Omental fat pad (tissue), 4 donors: Measurements from ENCODE around the gene THOC5. TPM values are rescaled to one million over a fixed set of nuclear protein-coding genes. Genes with fewer than 3 reads are reported as not detected.

Experiments
- ATAC-seq: fragments of 150-250 bp; one replicate; pipeline ENCODE4 v1.9.1; 2016; ENCODE audit warnings: mild to moderate bottlenecking, moderate library complexity; ENCODE audit not compliant: low FRiP score
- DNase-seq: peaks from one replicate; pipeline ENCODE4 v3.0.0-alpha.2; 2019; ENCODE audit warnings: low spot score
- total RNA-seq, 4 donors: library from RNA; depleted of rRNA; stranded (reverse); fragments of >200 nt; gene quantifications; one replicate each; pipeline ENCODE4 v1.1.0, GENCODE V29; 2016
- TF ChIP-seq, protein P1 (sequence below), 3 donors: fragments of 450-650 bp; IDR thresholded peaks; one replicate each; pipeline ENCODE4 v1.5.1; 2016 to 2017; ENCODE audit warnings: antibody characterized with exemption in 3 of 3, mild to moderate bottlenecking in 3 of 3, moderate library complexity in 2 of 3

The THOC5 gene
- total RNA-seq, 4 donors from 2014 or later, result 21.0 to 54.2 (median 29.4) TPM

DNA sequence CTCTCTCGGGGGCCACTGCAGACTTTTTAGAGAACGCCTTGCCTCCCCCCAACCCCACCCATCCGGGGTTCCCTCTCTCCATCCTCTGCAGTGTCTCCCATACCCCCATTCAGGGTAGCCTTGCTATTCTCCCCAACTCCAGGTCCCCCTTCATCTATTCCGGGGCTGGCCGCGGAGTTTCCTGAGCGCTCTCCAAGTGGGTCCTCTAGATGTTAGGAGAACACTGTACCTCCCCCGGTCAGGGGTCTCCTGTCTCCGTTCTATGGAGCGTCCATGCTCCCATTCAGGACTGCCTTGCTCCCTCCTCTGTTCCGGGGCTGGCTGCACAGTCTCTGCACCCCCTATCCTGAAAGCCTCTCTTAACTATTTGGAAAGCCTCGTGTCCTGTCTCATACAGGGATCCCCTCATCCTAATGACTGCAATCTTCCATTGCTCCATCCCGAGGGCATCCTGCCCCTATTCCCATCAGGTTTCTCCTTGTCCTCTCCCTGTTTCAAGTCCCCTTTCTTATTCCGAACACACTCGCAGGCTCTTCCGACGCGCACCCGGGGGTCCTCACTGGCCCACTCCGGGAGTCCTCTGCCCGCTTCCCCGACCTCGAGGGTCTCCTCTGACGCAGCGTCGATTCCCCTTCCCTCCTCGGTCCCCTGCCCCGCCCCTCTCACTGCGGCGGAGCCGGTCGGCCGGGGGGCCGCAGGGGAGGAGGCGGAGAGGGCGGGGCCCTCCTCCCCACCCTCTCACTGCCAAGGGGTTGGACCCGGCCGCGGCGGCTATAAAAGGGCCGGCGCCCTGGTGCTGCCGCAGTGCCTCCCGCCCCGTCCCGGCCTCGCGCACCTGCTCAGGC is 73.9 kb downstream of the THOC5 start, which contains the start of gene NEFH:
TSS of gene NEFH (plus strand) at position 802 of the 845 bp plus-strand sequence. CDS start 45 bp downstream, outside the sequence.
- DNase-seq, result no peak
- TF ChIP-seq, protein P1, sequence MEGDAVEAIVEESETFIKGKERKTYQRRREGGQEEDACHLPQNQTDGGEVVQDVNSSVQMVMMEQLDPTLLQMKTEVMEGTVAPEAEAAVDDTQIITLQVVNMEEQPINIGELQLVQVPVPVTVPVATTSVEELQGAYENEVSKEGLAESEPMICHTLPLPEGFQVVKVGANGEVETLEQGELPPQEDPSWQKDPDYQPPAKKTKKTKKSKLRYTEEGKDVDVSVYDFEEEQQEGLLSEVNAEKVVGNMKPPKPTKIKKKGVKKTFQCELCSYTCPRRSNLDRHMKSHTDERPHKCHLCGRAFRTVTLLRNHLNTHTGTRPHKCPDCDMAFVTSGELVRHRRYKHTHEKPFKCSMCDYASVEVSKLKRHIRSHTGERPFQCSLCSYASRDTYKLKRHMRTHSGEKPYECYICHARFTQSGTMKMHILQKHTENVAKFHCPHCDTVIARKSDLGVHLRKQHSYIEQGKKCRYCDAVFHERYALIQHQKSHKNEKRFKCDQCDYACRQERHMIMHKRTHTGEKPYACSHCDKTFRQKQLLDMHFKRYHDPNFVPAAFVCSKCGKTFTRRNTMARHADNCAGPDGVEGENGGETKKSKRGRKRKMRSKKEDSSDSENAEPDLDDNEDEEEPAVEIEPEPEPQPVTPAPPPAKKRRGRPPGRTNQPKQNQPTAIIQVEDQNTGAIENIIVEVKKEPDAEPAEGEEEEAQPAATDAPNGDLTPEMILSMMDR (IDR thresholded peaks at IDR 0.05), result no peak
- ATAC-seq, result no peak

DNA sequence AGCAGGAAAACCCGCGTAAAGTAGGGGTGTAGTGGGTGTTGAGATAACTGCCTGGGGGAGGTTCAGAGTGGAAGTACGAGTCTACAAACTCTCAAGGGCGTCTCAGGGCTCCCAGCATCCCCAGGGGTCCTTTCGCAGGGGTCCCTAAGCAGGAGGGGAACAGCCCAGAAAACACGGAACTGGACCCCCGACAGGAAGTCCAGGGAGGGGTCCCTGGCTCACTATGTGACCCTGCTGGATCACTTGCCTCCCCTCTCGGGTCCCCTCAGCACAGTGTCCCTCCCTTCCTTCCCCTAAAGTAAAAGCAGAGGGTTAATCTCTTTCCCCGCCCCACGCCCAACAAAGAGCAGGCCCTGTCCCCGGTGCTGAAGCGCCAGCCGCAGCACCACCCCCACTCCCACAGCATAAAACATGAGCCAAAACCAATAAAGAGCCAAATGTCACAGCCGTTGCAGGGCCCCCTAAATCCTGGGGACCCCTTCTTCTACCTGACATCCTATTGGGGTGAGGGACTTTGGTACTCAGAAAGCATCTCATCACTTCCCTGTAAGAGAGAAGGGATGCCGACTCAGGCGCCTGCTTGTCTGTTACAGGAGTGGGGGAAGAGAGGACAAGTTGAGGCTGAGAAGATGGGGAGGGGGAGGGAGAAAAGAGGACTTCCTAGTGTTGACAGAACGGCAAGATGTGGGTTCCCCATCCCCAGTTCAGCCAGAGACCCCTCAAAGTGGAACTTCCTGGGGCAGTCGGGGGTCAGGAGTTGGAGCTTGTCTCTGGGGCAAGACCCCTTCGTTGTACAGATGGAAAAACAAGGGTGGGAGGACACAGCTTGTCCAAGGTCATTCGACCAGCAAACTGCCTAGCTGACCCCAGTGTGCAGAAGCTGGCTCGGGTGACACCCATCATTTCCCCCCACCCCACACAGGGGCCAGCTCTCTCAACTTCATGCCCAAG is 75.0 kb downstream of the THOC5 start:
- ATAC-seq (no peak), DNase-seq (no peak)
- TF ChIP-seq, protein P1 (IDR thresholded peaks at IDR 0.05), result no peak

DNA sequence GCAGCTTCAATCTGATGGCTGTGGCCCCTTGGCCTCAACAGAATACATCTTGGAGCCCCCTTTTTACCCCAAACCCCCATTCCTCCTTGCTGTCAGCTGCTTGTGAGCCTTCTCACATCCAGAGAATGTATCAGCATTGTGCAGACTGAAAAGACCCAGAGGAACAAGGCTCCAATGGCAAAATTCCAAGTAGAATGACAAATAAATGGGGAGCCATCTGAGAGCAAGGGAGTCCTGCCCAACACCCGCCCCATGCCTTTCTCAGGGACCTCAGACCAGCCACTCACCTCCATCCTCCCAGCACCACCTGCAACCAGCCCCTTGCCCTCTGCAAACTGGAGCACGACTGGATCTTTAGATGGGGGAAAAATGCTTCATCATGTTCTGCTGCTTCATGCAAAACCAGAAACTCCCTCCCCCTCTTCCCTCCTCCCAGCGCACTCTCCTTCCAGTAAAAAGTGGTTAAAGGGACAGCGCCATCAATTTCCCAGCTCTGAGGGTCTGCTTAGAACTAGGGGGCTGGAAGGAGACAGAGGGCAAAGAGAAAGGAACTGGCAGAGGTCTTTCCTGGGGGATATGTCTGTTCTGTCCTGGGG is 75.7 kb downstream of the THOC5 start:
- TF ChIP-seq, protein P1 (IDR thresholded peaks at IDR 0.05), result no peak
- DNase-seq (no peak), ATAC-seq (no peak)

DNA sequence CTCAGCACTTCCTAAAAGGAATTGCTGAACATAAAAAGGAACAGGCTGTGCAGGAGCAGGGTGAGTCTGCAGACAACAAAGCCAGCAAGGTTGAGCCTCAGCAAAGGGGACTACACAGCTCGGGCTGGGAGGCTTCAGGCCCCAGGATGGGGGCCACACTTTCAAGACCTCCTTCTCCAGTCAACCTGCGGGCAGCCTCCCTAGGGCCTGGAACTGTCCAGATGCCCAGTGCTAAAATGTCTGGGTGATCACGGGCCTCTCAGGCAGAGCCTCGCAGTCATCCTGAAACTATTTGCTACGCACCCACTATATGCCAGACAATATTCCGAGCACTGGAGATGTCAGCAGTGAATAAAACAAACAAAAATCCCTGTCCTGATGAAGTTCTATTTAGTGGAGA is 77.4 kb downstream of the THOC5 start:
- DNase-seq (no peak), ATAC-seq (no peak)
- TF ChIP-seq, protein P1 (IDR thresholded peaks at IDR 0.05), result no peak

DNA sequence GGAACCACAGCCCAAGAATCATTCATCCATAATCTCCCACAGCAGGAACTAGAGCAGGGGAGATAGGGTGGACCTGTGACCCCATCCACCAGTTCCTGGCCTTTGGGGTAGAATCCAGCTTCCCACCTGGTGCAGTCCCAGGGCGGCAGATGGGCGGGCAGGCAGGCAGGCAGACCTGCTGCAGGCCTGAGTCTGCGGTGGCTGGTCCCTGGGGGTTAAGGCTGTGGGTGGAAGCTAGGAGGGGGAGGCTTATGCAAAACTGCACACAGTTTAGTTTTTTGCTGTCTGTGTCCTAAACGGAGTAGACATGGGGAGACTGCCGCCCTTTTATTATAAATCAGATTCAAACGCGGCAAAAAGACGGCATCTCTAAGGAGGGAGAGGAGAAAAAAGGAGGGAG is 78.0 kb downstream of the THOC5 start:
- TF ChIP-seq, protein P1 (IDR thresholded peaks at IDR 0.05), result no peak
- ATAC-seq, result no peak
- no peak for DNase-seq

- TF ChIP-seq, protein P1 (IDR thresholded peaks at IDR 0.05), result no peak
- no peak for ATAC-seq
These were observed 80.6 kb downstream of the THOC5 start for GRCh38 chr22:29473001-29473400.

More at GRCh38 chr22:29473001-29473400, 80.6 kb downstream of the THOC5 start:
- DNase-seq, result no peak
